WTC11 (cell line): ENCODE measurements around the gene RAB3IP. TPM values are rescaled to one million over a fixed set of nuclear protein-coding genes. Genes with fewer than 3 reads are reported as not detected.
"Not testable (repeated sequence)": the region's sequence is repeated elsewhere in the genome, so short reads cannot be mapped to it uniquely, and the experiment has no call there.

Experiments used
- ATAC-seq: fragments of 200-7000 bp; cut with Tn5 transposase; 2 replicates; pipeline ENCODE4 v1.10.0; 2021; ENCODE audit warnings: mild to moderate bottlenecking, moderate library complexity
- CTCF ChIA-PET: fragments of 300-600 bp; sonication (Branson Sonifier 250); formaldehyde crosslinking; loops from one replicate; lab custom pipeline; 2021; ENCODE audit warnings: antibody characterized with exemption; lab: Charles Lee
- POLR2A ChIA-PET: fragments of 350-600 bp; sonication (Branson Sonifier 250); formaldehyde crosslinking; loops from one replicate; lab custom pipeline; 2021; ENCODE audit warnings: antibody characterized with exemption; lab: Charles Lee
- DNase-seq: peaks from one replicate; pipeline ENCODE4 v3.0.0; 2021; ENCODE audit warnings: low spot score
- H3K27ac Mint-ChIP-seq: 2 replicates; pipeline ENCODE4 v1.8.0; 2021; ENCODE audit warnings: mixed read lengths
- H3K27me3 Mint-ChIP-seq: 2 replicates; pipeline ENCODE4 v1.8.0; 2021; ENCODE audit warnings: low read depth, mild to moderate bottlenecking, moderate library complexity, mixed read lengths
- H3K36me3 Mint-ChIP-seq: 2 replicates; pipeline ENCODE4 v1.8.0; 2021; ENCODE audit warnings: mixed read lengths
- H3K4me1 Mint-ChIP-seq: 2 replicates; pipeline ENCODE4 v1.8.0; 2022; ENCODE audit warnings: mixed read lengths
- H3K4me3 Mint-ChIP-seq: 2 replicates; pipeline ENCODE4 v1.8.0; 2021; ENCODE audit warnings: mild to moderate bottlenecking, moderate library complexity, mixed read lengths
- H3K9me3 Mint-ChIP-seq: 2 replicates; pipeline ENCODE4 v1.8.0; 2021; ENCODE audit warnings: mixed read lengths
- CBFB ChIP-seq: sonication (generic); formaldehyde crosslinking; IDR thresholded peaks from 2 replicates; pipeline ENCODE4 v1.8.1; 2022; ENCODE audit warnings: mild to moderate bottlenecking, low read depth, missing genetic modification reagents
- CREB1 ChIP-seq: sonication (generic); formaldehyde crosslinking; IDR thresholded peaks from 2 replicates; pipeline ENCODE4 v1.8.0; 2023; ENCODE audit warnings: mild to moderate bottlenecking, missing genetic modification reagents
- CREM ChIP-seq: sonication (generic); formaldehyde crosslinking; IDR thresholded peaks from 2 replicates; pipeline ENCODE4 v1.8.1; 2022; ENCODE audit warnings: mild to moderate bottlenecking, missing genetic modification reagents, moderate library complexity
- ELF4 ChIP-seq: sonication (generic); formaldehyde crosslinking; IDR thresholded peaks from 2 replicates; pipeline ENCODE4 v1.8.1; 2022; ENCODE audit warnings: low read depth, mild to moderate bottlenecking, moderate library complexity, missing genetic modification reagents
- ESRRA ChIP-seq: sonication (generic); formaldehyde crosslinking; IDR thresholded peaks from 2 replicates; pipeline ENCODE4 v1.8.1; 2022; ENCODE audit warnings: mild to moderate bottlenecking, missing genetic modification reagents, borderline replicate concordance
- FOXK1 ChIP-seq: sonication (generic); formaldehyde crosslinking; IDR thresholded peaks from 2 replicates; pipeline ENCODE4 v1.8.0; 2022; ENCODE audit warnings: mild to moderate bottlenecking, moderate library complexity, missing genetic modification reagents
- HMGA2 ChIP-seq: fragments of 250-450 bp; sonication (Bioruptor Pico); IDR thresholded peaks from 2 replicates; pipeline ENCODE4 v1.4.0; 2021; ENCODE audit warnings: mild to moderate bottlenecking, moderate library complexity
- MXD4 ChIP-seq: fragments of 250-450 bp; sonication (Bioruptor Pico); IDR thresholded peaks from 2 replicates; pipeline ENCODE4 v1.8.0; 2021; ENCODE audit warnings: mild to moderate bottlenecking, moderate library complexity, borderline replicate concordance
- NR1H2 ChIP-seq: sonication (generic); formaldehyde crosslinking; IDR thresholded peaks from 2 replicates; pipeline ENCODE4 v1.9.0; 2021; ENCODE audit warnings: mild to moderate bottlenecking, moderate library complexity, missing genetic modification reagents
- NR3C1 ChIP-seq: sonication (generic); formaldehyde crosslinking; conservative IDR thresholded peaks from 2 replicates; pipeline ENCODE4 v1.8.1; 2023; ENCODE audit warnings: low read depth, mild to moderate bottlenecking, missing genetic modification reagents
- TEAD1 ChIP-seq: sonication (generic); formaldehyde crosslinking; IDR thresholded peaks from 2 replicates; pipeline ENCODE4 v1.8.0; 2022; ENCODE audit warnings: mild to moderate bottlenecking, missing genetic modification reagents
- ZNF121 ChIP-seq: sonication (generic); formaldehyde crosslinking; IDR thresholded peaks from 2 replicates; pipeline ENCODE4 v1.8.0; 2023; ENCODE audit warnings: missing genetic modification reagents
- total RNA-seq: library from RNA; stranded (reverse); gene quantifications from 3 replicates; pipeline ENCODE4 v1.2.3, GENCODE V29; 2021
- TF ChIP-seq, protein P1 (sequence below): sonication (generic); formaldehyde crosslinking; IDR thresholded peaks from 2 replicates; pipeline ENCODE4 v1.8.0; 2022; ENCODE audit warnings: mild to moderate bottlenecking, missing genetic modification reagents
- TF ChIP-seq, protein P2 (sequence below): sonication (generic); formaldehyde crosslinking; IDR thresholded peaks from 2 replicates; pipeline ENCODE4 v1.8.0; 2022; ENCODE audit warnings: mild to moderate bottlenecking, missing genetic modification reagents
- TF ChIP-seq, protein P3 (sequence below): sonication (generic); formaldehyde crosslinking; IDR thresholded peaks from 2 replicates; pipeline ENCODE4 v1.8.1; 2022; ENCODE audit warnings: mild to moderate bottlenecking, moderate library complexity, missing genetic modification reagents
- TF ChIP-seq, protein P4 (sequence below): sonication (generic); formaldehyde crosslinking; IDR thresholded peaks from 2 replicates; pipeline ENCODE4 v1.8.0; 2022; ENCODE audit warnings: missing genetic modification reagents

Gene RAB3IP
- total RNA-seq, 1 experiment from 2014 or later, result 47.2 TPM

DNA sequence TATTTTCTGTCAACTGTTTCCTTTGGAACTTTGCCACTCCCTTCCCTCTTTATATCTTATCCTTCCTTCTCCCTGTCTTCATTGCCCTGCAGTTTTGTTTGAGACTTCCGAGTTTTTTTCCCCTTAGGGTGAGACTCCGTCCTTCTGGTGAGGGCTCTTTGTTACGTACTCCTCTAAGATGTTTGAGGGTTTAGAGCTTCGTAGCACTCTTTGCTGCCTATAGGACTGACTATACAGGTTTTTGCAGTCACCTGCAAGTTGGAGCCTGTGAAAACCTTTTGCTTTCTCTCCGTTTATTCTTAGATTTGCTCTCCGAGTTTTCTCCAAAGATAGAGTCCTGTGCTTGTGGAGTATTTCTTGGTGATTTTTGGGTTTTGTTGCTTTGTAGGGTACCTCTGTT lies 44.7 kb downstream of the RAB3IP start:
- Mint-ChIP-seq H3K4me1 (peaks cover 17% of the 10 kb centered on the region), H3K4me3 (no peak overlapping the region), H3K9me3 (no peaks in the 10 kb centered on the region), H3K36me3 (peaks cover 17% of the 10 kb centered on the region), H3K27ac (0 out of 2 replicates have a peak overlapping the region, but pooled peaks have one; percentile 58), H3K27me3 (no peaks in the 10 kb centered on the region)
- DNase-seq (no peak), ATAC-seq (no peak)
- ChIA-PET CTCF (no interaction called here), POLR2A (no interaction called here)
- no peak for TF ChIP-seq HMGA2 (CRISPR knock-in tag)
- TF ChIP-seq ELF4, result no peak
- no peak for TF ChIP-seq FOXK1 (CRISPR knock-in tag)

DNA sequence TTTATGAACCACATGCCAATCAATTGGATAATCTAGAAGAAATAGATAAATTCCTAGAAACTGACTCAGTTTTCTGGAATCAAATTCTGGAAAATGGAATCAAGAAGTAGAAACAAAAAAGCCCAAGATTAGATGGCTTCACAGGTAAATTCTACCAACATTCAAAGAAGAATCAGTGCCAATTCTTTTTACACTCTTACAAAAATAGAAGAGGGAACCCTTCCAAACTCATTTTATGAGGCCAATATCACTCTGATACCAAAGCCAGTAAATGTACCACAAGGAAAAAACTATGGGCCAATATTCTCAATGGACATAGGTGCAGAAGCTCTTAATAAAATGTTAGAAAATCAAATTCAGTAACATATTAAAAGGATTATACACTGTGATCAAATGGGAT lies 50.7 kb downstream of the RAB3IP start:
- peaks cover 55% of the 10 kb centered on the region for H3K36me3 Mint-ChIP-seq
- ATAC-seq (no peak), DNase-seq (no peak)
- H3K9me3 Mint-ChIP-seq, result peaks cover 40% of the 10 kb centered on the region
- H3K4me3 Mint-ChIP-seq, result no peak overlapping the region
- H3K27me3 Mint-ChIP-seq, result no peaks in the 10 kb centered on the region
- H3K27ac Mint-ChIP-seq, result no peak overlapping the region
- TF ChIP-seq, protein P1, sequence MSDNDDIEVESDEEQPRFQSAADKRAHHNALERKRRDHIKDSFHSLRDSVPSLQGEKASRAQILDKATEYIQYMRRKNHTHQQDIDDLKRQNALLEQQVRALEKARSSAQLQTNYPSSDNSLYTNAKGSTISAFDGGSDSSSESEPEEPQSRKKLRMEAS (CRISPR knock-in tag), result no peak
- TF ChIP-seq CREM (CRISPR knock-in tag), result no peak
- TF ChIP-seq HMGA2 (CRISPR knock-in tag), result no peak
- no peak for TF ChIP-seq NR3C1
- no peak for TF ChIP-seq ESRRA (CRISPR knock-in tag)
- TF ChIP-seq CREB1, result no peak
- TF ChIP-seq, protein P2, sequence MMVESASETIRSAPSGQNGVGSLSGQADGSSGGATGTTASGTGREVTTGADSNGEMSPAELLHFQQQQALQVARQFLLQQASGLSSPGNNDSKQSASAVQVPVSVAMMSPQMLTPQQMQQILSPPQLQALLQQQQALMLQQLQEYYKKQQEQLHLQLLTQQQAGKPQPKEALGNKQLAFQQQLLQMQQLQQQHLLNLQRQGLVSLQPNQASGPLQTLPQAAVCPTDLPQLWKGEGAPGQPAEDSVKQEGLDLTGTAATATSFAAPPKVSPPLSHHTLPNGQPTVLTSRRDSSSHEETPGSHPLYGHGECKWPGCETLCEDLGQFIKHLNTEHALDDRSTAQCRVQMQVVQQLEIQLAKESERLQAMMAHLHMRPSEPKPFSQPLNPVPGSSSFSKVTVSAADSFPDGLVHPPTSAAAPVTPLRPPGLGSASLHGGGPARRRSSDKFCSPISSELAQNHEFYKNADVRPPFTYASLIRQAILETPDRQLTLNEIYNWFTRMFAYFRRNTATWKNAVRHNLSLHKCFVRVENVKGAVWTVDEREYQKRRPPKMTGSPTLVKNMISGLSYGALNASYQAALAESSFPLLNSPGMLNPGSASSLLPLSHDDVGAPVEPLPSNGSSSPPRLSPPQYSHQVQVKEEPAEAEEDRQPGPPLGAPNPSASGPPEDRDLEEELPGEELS (CRISPR knock-in tag), result no peak
- POLR2A ChIA-PET, result no interaction called here
- CTCF ChIA-PET, result no interaction called here
- H3K4me1 Mint-ChIP-seq, result no peaks in the 10 kb centered on the region

DNA sequence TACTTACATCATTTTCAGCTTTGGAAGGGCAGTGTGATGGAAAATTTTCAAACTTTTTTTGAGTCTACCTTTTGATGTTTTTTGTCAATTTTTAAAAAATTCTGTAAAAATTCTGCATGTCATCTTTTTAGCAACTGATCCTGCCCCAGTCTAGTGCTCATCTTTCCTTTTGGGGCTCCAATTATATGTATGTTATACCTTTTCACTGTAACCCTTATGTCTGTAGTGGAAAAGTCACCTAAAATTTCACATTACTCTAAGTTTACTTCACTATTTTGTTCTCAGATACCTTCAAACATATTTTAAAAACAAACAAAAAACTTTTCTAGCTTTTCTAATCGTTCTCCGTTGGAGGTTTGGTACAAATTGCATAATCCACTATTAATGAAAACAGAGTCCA lies 53.9 kb downstream of the RAB3IP start:
- peaks cover 45% of the 10 kb centered on the region for H3K9me3 Mint-ChIP-seq
- no peak for TF ChIP-seq CBFB
- TF ChIP-seq NR1H2 (CRISPR knock-in tag), result no peak
- TF ChIP-seq MXD4 (CRISPR knock-in tag), result no peak
- TF ChIP-seq TEAD1 (CRISPR knock-in tag), result no peak
- TF ChIP-seq, protein P3, sequence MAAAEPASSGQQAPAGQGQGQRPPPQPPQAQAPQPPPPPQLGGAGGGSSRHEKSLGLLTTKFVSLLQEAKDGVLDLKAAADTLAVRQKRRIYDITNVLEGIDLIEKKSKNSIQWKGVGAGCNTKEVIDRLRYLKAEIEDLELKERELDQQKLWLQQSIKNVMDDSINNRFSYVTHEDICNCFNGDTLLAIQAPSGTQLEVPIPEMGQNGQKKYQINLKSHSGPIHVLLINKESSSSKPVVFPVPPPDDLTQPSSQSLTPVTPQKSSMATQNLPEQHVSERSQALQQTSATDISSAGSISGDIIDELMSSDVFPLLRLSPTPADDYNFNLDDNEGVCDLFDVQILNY (CRISPR knock-in tag), result no peak
- no peak for TF ChIP-seq ZNF121
- no peak for TF ChIP-seq ELF4
- TF ChIP-seq, protein P4, sequence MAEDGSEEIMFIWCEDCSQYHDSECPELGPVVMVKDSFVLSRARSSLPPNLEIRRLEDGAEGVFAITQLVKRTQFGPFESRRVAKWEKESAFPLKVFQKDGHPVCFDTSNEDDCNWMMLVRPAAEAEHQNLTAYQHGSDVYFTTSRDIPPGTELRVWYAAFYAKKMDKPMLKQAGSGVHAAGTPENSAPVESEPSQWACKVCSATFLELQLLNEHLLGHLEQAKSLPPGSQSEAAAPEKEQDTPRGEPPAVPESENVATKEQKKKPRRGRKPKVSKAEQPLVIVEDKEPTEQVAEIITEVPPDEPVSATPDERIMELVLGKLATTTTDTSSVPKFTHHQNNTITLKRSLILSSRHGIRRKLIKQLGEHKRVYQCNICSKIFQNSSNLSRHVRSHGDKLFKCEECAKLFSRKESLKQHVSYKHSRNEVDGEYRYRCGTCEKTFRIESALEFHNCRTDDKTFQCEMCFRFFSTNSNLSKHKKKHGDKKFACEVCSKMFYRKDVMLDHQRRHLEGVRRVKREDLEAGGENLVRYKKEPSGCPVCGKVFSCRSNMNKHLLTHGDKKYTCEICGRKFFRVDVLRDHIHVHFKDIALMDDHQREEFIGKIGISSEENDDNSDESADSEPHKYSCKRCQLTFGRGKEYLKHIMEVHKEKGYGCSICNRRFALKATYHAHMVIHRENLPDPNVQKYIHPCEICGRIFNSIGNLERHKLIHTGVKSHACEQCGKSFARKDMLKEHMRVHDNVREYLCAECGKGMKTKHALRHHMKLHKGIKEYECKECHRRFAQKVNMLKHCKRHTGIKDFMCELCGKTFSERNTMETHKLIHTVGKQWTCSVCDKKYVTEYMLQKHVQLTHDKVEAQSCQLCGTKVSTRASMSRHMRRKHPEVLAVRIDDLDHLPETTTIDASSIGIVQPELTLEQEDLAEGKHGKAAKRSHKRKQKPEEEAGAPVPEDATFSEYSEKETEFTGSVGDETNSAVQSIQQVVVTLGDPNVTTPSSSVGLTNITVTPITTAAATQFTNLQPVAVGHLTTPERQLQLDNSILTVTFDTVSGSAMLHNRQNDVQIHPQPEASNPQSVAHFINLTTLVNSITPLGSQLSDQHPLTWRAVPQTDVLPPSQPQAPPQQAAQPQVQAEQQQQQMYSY (CRISPR knock-in tag), result no peak
- no peaks in the 10 kb centered on the region for H3K4me1 Mint-ChIP-seq
- ATAC-seq, result no peak
- no peak for DNase-seq
- ChIA-PET POLR2A (no interaction called here), CTCF (no interaction called here)
- H3K36me3 Mint-ChIP-seq, result peaks cover 67% of the 10 kb centered on the region
- H3K27ac Mint-ChIP-seq, result no peak overlapping the region
- no peaks in the 10 kb centered on the region for H3K27me3 Mint-ChIP-seq
- no peak overlapping the region for H3K4me3 Mint-ChIP-seq

DNA sequence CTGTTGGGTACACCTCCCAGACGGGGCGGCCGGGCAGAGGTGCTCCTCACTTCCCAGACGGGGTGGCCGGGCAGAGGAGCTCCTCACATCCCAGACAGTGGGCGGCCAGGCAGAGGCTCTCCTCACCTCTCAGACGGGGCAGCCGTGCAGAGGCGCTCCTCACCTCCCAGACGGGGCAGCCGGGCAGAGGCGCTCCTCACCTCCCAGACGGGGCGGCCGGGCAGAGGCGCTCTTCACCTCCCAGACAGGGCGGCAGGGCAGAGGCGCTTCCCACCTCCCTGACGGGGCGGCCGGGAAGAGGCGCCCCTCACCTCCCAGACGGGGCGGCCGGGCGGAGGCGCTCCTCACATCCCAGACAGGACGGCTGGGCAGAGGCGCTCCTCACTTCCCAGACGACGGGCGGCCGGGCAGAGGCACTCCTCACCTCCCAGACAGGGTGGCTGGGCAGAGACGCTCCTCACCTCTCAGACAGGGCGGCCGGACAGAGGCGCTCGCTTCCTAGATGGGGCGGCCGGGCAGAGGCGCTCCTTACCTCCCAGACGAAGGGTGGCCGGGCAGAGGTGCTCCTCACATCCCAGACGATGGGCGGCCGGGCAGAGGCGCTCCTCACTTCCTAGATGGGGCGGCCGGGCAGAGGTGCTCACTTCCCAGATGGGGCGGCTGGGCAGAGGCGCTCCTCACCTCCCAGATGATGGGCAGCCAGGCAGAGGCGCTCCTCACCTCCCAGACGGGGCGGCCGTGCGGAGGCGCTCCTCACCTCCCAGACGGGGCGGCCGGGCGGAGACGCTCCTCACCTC lies 68.6 kb downstream of the RAB3IP start:
- H3K27ac Mint-ChIP-seq, H3K4me3 Mint-ChIP-seq, POLR2A ChIA-PET, CTCF ChIA-PET, ATAC-seq, H3K4me1 Mint-ChIP-seq, DNase-seq: not testable (repeated sequence)
- H3K36me3 Mint-ChIP-seq, result peaks cover 80% of the 10 kb centered on the region
- H3K27me3 Mint-ChIP-seq, result peaks cover 12% of the 10 kb centered on the region
- H3K9me3 Mint-ChIP-seq, result peaks cover 52% of the 10 kb centered on the region
